Thyroid gland (tissue), 4 donors: ENCODE measurements around the gene STX2. TPM values are rescaled to one million over a fixed set of nuclear protein-coding genes. Genes with fewer than 3 reads are reported as not detected.

ENCODE experiments used
- DNase-seq, 2 donors: peaks; one replicate each; pipeline ENCODE4 v3.0.0-alpha.2; 2019
- H3K27ac ChIP-seq, 3 donors: fragments of 200-600 bp; sonication (generic); 1 replicate in 2 of 3; 2 replicates in 1 of 3; pipeline ENCODE4 v1.5.1; 2016 to 2019; ENCODE audit warnings: mild to moderate bottlenecking in 1 of 3, moderate library complexity in 1 of 3
- H3K27me3 ChIP-seq: fragments of 200-600 bp; sonication (generic); one replicate; pipeline ENCODE4 v1.5.1; 2019
- H3K36me3 ChIP-seq, 2 donors: fragments of 200-600 bp; sonication (generic); one replicate each; pipeline ENCODE4 v1.5.1; 2016 to 2019
- H3K4me1 ChIP-seq, 2 donors: fragments of 200-600 bp; sonication (generic); one replicate each; pipeline ENCODE4 v1.5.1; 2017 to 2019
- H3K4me3 ChIP-seq, 3 donors: fragments of 200-600 bp; sonication (generic); replicated peaks in 1 of 3; 1 replicate in 2 of 3; 2 replicates in 1 of 3; pipeline ENCODE4 v1.5.1; 2016; ENCODE audit warnings: mild to moderate bottlenecking in 1 of 3
- H3K9me3 ChIP-seq: fragments of 200-600 bp; sonication (generic); one replicate; pipeline ENCODE4 v1.5.1; 2017
- POLR2A ChIP-seq, 2 donors: fragments of 450-650 bp; IDR thresholded peaks; one replicate each; pipeline ENCODE4 v1.6.1; 2017; ENCODE audit warnings: antibody characterized with exemption in 2 of 2, mild to moderate bottlenecking in 2 of 2, moderate library complexity in 1 of 2
- WGBS, 2 donors: methylation state at CpG; one replicate each; pipeline ENCODE4 v1.1.5; 2017; 5-methylcytosine and 5-hydroxymethylcytosine counted together
- intact Hi-C: fragments of 100-400 bp; cut with DNase I; formaldehyde crosslinking; loops from one replicate; pipeline ENCODE4 v1.15.1; 2023
- total RNA-seq, 4 donors: library from RNA; depleted of rRNA; stranded (reverse); fragments of >200 nt; gene quantifications; one replicate each; pipeline ENCODE4 v1.2.3, GENCODE V29; 2016
- TF ChIP-seq, protein P1 (sequence below), 6 experiments: fragments of 200-600 bp in 3 of 6; fragments of 450-650 bp in 3 of 6; sonication (generic) in 3 of 6; IDR thresholded peaks; one replicate each; pipeline ENCODE4 v1.5.1; 2016 to 2019; ENCODE audit warnings: antibody characterized with exemption in 6 of 6, mild to moderate bottlenecking in 2 of 6, inconsistent platforms in 1 of 6, moderate library complexity in 1 of 6

The STX2 gene
- total RNA-seq, 4 donors from 2014 or later, result 18.0 to 43.0 (median 26.1) TPM

DNA sequence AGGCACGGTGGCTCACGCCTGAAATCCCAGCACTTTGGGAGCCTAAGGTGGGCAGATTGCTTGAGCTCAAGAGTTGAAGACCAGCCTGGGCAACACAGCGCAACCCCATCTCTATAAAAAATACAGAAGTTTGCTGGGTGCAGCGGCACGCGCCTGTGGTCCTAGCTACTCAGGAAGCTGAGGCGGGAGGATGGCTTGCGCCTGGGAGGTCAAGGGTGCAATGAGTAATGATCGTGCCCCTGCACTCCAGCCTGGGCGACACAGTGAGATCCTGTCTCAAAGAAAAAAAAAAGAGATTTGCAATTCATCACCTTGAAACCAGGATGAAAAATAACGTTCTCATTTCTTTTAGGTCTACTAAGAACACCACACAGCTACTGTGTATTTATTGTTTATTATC is 4.0 kb downstream of the STX2 start:
- DNase-seq, result no peak
- no peak for TF ChIP-seq POLR2A (IDR thresholded peaks at IDR 0.05)
- TF ChIP-seq, protein P1, sequence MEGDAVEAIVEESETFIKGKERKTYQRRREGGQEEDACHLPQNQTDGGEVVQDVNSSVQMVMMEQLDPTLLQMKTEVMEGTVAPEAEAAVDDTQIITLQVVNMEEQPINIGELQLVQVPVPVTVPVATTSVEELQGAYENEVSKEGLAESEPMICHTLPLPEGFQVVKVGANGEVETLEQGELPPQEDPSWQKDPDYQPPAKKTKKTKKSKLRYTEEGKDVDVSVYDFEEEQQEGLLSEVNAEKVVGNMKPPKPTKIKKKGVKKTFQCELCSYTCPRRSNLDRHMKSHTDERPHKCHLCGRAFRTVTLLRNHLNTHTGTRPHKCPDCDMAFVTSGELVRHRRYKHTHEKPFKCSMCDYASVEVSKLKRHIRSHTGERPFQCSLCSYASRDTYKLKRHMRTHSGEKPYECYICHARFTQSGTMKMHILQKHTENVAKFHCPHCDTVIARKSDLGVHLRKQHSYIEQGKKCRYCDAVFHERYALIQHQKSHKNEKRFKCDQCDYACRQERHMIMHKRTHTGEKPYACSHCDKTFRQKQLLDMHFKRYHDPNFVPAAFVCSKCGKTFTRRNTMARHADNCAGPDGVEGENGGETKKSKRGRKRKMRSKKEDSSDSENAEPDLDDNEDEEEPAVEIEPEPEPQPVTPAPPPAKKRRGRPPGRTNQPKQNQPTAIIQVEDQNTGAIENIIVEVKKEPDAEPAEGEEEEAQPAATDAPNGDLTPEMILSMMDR (IDR thresholded peaks at IDR 0.05), result no peak
- H3K36me3 ChIP-seq, result no peaks in the 10 kb centered on the region
- H3K4me1 ChIP-seq, result peaks cover 0 to 14% of the 10 kb centered on the region in 2 donors
- H3K4me3 ChIP-seq, result no peak overlapping the region
- WGBS, 2 donors, result 86 to 88% methylated on average over 11 of the region's 11 CpGs
- H3K9me3 ChIP-seq, result no peaks in the 10 kb centered on the region
- no peak overlapping the region for H3K27ac ChIP-seq
- intact Hi-C loops, result no loop called here
- no peaks in the 10 kb centered on the region for H3K27me3 ChIP-seq

DNA sequence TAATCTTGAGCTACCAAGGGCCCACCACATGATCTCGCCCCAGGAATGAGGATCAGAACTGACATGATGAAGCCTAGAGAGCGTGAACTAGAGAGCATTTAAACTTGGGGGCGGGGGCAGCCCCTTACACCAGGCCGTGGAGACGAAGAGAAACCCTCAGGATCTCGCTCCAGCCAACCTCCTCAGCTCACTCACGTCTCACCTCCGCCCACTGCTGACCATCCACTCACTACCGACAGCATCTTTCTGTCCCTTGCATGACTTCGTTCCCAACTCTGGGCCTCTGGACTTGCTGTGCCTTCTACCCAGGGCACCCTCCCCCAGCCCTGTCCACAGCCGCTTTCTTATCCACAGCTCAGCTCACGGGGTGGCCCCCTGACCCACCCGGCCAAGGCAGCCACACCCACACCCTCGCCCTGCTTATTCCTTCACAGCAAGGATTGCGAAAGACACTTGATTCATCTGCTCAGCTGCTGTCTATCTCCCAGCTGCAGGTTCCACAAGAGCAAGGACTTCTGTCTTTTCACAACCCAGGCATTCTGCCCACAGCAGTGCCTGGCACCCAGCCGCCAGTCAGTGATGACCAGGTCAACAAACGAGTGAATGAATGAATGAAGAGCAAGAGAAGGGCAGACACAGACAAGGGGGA is 6.4 kb downstream of the STX2 start:
- Histone ChIP-seq H3K36me3 (no peaks in the 10 kb centered on the region), H3K9me3 (no peaks in the 10 kb centered on the region), H3K27ac (no peak overlapping the region), H3K4me1 (peaks cover 4 to 13% of the 10 kb centered on the region in 2 donors), H3K27me3 (no peaks in the 10 kb centered on the region), H3K4me3 (no peak overlapping the region)
- TF ChIP-seq, protein P1 (IDR thresholded peaks at IDR 0.05), result no peak
- intact Hi-C loops, result no loop called here
- no peak for DNase-seq
- 80 to 81% methylated on average over 17 of the region's 17 CpGs for WGBS, 2 donors

DNA sequence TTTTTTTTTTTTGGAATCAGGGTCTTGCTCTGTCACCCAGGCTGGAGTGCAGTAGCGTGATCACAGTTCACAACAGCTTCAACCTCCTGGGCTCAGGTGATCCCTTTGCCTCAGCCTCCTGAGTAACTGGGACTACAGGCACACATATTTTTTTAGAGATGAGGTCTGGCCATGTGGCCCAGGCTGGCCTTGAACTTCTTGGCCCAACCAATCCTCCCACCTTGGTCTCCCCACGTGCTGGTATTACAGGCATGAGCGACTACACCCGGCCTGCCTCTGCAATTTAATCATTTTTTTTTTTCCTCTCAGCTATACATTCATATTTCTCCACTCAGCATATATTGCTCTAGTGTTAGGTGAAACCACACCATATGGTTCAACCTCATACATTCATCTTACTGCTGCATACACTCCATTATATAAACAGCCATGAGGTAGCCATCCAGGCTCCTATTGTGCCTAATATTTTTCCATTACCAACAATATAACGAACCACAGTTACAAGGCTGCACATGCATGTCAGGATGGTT is 7.1 kb downstream of the STX2 start:
- 90 to 92% methylated on average over 5 of the region's 5 CpGs for WGBS, 2 donors
- Histone ChIP-seq H3K36me3 (no peaks in the 10 kb centered on the region), H3K4me3 (no peak overlapping the region), H3K27me3 (no peaks in the 10 kb centered on the region), H3K27ac (no peak overlapping the region), H3K9me3 (no peaks in the 10 kb centered on the region), H3K4me1 (peaks cover 11 to 18% of the 10 kb centered on the region in 2 donors)
- intact Hi-C loops, result no loop called here
- TF ChIP-seq, protein P1 (IDR thresholded peaks at IDR 0.05), result no peak
- TF ChIP-seq POLR2A (IDR thresholded peaks at IDR 0.05), result no peak
- no peak for DNase-seq

DNA sequence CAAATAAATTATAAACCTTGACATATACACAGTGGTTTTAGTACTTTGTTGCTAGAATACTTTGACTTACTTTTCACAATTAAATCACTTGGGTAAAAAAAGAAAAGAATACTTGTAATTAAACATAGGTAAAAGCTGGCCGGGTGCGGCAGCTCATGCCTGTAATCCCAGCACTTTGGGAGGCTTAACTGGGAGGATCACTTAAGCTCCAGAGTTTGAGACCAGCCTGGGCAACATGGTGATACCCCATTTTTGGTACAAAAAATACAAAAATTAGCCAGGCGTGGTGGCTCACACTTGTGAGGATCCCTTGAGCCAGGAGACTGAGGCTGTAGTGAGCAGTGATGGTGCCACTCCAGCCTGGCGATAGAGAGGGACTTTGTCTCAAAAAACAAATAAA is 7.8 kb downstream of the STX2 start:
- Histone ChIP-seq H3K4me3 (no peak overlapping the region), H3K36me3 (no peaks in the 10 kb centered on the region), H3K27me3 (no peaks in the 10 kb centered on the region), H3K4me1 (peaks cover 11 to 19% of the 10 kb centered on the region in 2 donors), H3K9me3 (no peaks in the 10 kb centered on the region), H3K27ac (no peak overlapping the region)
- no peak for DNase-seq
- intact Hi-C loops, result no loop called here
- 90 to 93% methylated on average over 4 of the region's 4 CpGs for WGBS, 2 donors
- TF ChIP-seq POLR2A (IDR thresholded peaks at IDR 0.05), result no peak
- TF ChIP-seq, protein P1 (IDR thresholded peaks at IDR 0.05), result no peak

DNA sequence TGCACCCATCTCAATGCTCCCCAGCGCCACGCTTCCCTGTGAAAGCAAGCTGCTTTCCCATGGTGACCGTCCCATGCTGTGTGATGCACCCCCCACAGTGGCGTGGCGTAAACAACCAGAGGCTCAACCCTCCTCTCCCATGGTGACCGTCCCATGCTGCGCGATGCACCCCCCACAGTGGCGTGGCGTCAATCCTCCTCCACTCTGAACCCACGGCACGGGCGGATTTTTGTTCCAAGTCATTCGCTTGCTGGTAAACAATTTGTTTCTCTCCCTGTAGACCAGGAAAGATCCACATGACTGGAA is 8.9 kb downstream of the STX2 start:
- no peak for TF ChIP-seq POLR2A (IDR thresholded peaks at IDR 0.05)
- TF ChIP-seq, protein P1 (IDR thresholded peaks at IDR 0.05), result no peak
- H3K27ac ChIP-seq, result no peak overlapping the region
- H3K4me3 ChIP-seq, result no peak overlapping the region
- 85 to 88% methylated on average over 14 of the region's 14 CpGs for WGBS, 2 donors
- no peaks in the 10 kb centered on the region for H3K36me3 ChIP-seq
- H3K9me3 ChIP-seq, result no peaks in the 10 kb centered on the region
- intact Hi-C loops, result no loop called here
- no peak for DNase-seq
- peaks cover 11 to 20% of the 10 kb centered on the region in 2 donors for H3K4me1 ChIP-seq
- no peaks in the 10 kb centered on the region for H3K27me3 ChIP-seq
